Endothelial cell of umbilical vein (primary cell): ENCODE data around the gene TOPAZ1.

Experiments used
- CTCF ChIP-seq, 2 donors: IDR thresholded peaks; 1 replicate in 1 of 2; 2 replicates in 1 of 2; pipeline ENCODE4 v1.5.1; 2011; ENCODE audit warnings: low read length in 2 of 2, mild to moderate bottlenecking in 2 of 2, moderate library complexity in 2 of 2, control low read depth in 1 of 2, inconsistent platforms in 1 of 2, low read depth in 1 of 2; ENCODE audit not compliant: insufficient read depth in 1 of 2; ENCODE audit errors: extremely low read depth in 1 of 2
- EZH2 ChIP-seq: IDR thresholded peaks from 2 replicates; pipeline ENCODE4 v1.6.1; 2012; ENCODE audit warnings: borderline replicate concordance, low read depth, mild to moderate bottlenecking, moderate library complexity, low read length, inconsistent platforms; ENCODE audit not compliant: severe bottlenecking
- FOS ChIP-seq: IDR thresholded peaks from 2 replicates; pipeline ENCODE4 v1.6.1; 2011; ENCODE audit warnings: mild to moderate bottlenecking, low read length, moderate library complexity, borderline replicate concordance; ENCODE audit not compliant: insufficient read depth
- GATA2 ChIP-seq: IDR thresholded peaks from 2 replicates; pipeline ENCODE4 v1.7.0; 2011; ENCODE audit warnings: low read depth, mild to moderate bottlenecking, moderate library complexity, mixed read lengths, low read length; ENCODE audit not compliant: insufficient read length, insufficient read depth
- JUN ChIP-seq: IDR thresholded peaks from 2 replicates; pipeline ENCODE4 v1.6.1; 2011; ENCODE audit warnings: borderline replicate concordance, low read depth; ENCODE audit not compliant: insufficient read length, insufficient read depth
- MYC ChIP-seq: IDR thresholded peaks from one replicate; pipeline ENCODE4 v1.6.1; 2011; ENCODE audit warnings: mild to moderate bottlenecking, low read depth, low read length
- POLR2A ChIP-seq: IDR thresholded peaks from 2 replicates; pipeline ENCODE4 v1.6.1; 2012; ENCODE audit warnings: low read depth, mild to moderate bottlenecking, control low read depth, low read length
- POLR2AphosphoS5 ChIP-seq: IDR thresholded peaks from 2 replicates; pipeline ENCODE4 v1.6.1; 2012; ENCODE audit warnings: low read depth, mild to moderate bottlenecking, control low read depth, low read length, moderate library complexity; ENCODE audit not compliant: insufficient read depth

DNA sequence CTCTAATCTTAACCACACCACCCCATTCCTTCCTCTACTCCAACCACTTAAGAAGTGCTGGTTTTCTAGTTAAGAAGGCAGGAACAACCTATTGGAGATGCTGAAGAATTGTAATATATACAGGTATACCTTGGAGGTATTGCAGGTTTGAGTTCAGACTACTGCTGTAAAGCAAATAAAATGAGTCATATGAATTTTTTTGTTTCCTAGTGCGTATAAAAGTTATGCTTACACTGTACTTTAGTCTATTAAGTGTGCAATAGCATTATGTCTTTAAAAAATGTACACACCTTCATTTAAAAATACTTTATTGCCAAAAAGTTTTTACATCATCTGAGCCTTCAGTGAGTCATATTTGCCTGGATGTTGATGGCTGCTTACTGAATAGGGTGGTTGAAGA is 22.5 kb downstream of the TOPAZ1 start:
- no peak for TF ChIP-seq POLR2A
- TF ChIP-seq CTCF (IDR thresholded peaks at IDR 0.05; ENCODE audit: extremely low read depth in 1 of 2, insufficient read depth in 1 of 2, low read depth in 1 of 2, low read length in 2 of 2), result no peak
- no peak for TF ChIP-seq FOS
- no peak for TF ChIP-seq POLR2AphosphoS5
- no peak for TF ChIP-seq EZH2
- TF ChIP-seq JUN, result no peak
- TF ChIP-seq MYC, result no peak
- TF ChIP-seq GATA2, result no peak
